OCI-LY3 (cell line): ENCODE measurements around the gene CCNI2.

ENCODE experiments used
- EZH2phosphoT487 ChIP-seq: fragments of 200-600 bp; shearing (Covaris generic); IDR thresholded peaks from 2 replicates; pipeline ENCODE4 v1.6.1; 2018; ENCODE audit warnings: antibody characterized with exemption, mixed run types, low read depth
- TF ChIP-seq, protein P1 (sequence below): fragments of 200-600, 300-600 bp; sonication (generic); IDR thresholded peaks from 2 replicates; pipeline ENCODE4 v1.5.1; 2014; ENCODE audit warnings: antibody characterized with exemption, low read length, low read depth

GRCh38 chr5:132781029-132781428 lies 33.8 kb downstream of the CCNI2 start:
- TF ChIP-seq, protein P1, sequence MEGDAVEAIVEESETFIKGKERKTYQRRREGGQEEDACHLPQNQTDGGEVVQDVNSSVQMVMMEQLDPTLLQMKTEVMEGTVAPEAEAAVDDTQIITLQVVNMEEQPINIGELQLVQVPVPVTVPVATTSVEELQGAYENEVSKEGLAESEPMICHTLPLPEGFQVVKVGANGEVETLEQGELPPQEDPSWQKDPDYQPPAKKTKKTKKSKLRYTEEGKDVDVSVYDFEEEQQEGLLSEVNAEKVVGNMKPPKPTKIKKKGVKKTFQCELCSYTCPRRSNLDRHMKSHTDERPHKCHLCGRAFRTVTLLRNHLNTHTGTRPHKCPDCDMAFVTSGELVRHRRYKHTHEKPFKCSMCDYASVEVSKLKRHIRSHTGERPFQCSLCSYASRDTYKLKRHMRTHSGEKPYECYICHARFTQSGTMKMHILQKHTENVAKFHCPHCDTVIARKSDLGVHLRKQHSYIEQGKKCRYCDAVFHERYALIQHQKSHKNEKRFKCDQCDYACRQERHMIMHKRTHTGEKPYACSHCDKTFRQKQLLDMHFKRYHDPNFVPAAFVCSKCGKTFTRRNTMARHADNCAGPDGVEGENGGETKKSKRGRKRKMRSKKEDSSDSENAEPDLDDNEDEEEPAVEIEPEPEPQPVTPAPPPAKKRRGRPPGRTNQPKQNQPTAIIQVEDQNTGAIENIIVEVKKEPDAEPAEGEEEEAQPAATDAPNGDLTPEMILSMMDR = no peak
- TF ChIP-seq EZH2phosphoT487 = no peak
